NCI-H2196 (cell line): ENCODE data around the gene KIRREL3.

Experiments used
- DNase-seq: peaks from one replicate; lab custom pipeline; 2025; ENCODE audit not compliant: unreplicated experiment; lab: John Stamatoyannopoulos, UW

Gene KIRREL3

DNA sequence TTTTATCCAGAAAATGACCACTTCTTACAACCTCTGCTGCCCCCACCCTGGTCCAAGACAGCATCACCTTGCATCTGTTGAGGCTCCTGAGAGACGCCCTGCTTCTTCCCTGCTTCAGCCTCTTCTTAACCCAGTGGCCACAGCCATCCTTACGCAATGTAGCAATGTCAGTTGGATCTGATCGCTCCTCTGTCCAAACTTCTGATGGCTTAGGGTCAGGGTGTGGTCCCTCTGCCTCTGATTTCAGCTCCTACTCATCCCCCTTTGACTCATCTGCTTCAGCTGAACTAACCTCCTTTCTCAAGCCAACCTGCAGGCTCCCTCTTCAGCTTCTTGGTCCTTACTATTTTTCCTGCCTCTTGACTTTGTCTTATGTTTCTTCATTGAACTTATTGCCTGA lies 280.8 kb downstream of the KIRREL3 start:
- DNase-seq, result no peak

DNA sequence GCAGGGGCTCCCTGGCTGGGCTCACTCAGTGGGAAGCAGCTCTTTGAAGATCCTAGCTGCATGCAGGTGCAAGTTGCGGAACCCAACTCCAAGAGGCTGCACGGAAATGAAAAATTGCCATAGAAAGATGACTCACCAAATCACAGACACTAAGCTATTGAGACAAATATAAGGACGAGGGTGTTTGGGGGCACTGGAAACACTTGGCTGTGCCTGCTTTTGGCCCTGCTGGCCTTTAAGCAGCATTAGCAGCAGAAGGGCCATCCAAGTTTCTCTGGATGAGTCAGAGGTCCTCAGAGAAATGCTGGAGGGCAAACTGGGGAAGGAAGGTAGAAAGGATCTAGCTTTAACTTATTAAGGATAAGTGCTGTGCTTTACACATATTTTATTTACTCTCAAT lies 282.3 kb downstream of the KIRREL3 start:
- peak; percentile 10 for DNase-seq

DNA sequence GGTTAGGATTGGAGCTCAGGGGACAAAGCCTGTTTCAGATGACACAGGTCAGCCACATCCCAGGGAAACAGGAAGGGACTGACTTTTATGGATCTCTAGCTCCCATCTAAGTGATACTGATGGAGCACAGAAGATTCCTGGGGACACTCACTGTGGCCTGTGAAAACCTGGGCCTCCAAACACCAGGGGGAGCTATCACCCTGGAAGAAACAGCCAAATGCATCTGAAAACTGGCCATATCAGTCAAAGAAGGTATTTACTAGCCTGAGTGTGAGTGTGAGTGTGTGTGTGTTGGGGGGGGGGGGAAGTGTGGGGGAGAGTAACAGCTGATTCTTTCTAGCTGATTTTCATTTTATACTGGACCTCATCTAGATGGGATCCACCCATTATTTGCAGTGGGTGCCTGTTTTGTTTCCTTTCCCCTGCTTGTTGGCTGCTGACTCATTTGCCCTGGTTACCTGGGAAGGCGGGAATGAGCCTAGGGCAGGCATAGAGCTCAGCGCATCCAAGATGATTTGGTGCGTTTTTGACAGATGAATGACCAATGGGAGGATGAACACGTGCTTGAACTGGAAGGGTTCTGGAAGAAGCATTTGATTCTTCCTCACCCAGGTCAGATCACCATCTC lies 284.0 kb downstream of the KIRREL3 start:
- DNase-seq, result peak; percentile 36

DNA sequence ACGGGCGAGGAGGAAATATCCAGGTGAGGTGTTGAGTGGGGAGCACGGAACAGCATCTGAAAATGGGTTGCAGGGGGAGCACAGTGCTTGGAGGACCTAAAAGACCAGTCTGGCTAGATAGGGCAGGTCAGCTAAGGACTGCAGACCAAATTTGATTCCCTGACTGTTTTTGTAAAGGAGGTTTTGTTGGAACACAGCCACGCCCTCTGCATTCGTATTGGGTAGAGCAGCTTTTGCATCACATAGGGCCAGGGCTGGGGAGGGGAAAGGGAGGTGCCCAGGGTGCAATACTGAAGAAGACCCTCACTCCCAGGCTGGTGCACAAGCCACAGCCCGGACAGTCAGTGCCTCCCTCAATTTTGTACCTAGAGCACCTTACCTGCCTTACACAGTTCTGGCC lies 286.8 kb downstream of the KIRREL3 start:
- no peak for DNase-seq

DNA sequence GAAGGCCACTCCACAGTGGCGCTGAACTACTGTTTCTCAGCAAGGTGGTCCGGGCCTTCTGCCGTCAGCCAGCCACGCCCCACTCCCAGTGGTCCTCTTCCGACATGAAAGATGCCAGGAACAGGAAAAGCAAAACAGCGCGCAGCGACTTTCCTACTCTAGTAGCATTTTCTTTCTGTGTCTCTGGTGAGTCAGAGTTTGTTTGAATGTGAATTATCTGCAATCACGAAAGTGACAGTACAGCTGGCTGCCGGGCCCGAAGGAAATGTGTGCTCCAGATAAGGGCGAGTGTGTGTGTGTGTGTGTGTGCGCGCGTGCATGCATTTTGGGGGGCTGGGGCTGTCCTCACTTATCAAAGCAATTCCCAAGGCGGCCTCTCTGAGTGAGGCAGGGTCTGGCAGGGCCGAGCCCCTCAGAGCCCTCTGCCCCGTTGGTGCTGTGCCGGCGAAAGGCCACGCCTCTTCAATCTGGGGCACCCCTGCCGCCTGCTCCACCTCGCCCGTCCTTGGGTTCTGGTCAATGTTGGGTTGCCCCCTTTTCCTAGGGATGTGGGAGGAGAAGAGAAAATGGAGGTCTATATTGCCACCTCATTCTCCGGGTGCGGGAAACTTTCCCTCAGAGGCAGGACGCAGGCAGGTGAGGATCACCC lies 288.5 kb downstream of the KIRREL3 start:
- no peak for DNase-seq

DNA sequence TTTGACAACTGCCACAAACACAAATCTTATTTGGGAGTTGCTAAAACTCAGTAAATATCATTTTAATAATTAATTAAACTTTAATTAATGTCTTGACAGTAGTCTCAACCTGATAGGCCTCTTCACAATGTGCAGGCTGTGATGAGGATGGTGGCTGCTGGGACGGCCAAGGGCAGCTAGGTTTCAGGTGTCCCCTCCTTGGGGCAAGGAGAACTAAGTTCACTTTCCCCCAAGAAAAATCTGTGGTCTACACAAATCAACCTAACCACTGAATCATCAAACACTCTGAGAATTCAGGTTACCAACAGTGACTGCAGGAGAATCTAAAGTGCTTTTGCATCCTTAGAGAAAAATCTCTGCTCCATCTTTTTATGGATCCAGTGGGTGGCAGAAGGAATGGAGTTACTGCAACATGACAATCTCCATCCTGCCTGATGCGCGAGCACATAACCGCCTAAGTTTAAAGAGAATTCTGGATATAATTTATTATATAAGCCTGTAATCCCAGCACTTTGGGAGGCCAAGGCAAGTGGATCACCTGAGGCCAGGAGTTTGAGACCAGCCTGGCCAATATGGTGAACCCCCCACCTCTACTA lies 289.7 kb downstream of the KIRREL3 start:
- no peak for DNase-seq

DNA sequence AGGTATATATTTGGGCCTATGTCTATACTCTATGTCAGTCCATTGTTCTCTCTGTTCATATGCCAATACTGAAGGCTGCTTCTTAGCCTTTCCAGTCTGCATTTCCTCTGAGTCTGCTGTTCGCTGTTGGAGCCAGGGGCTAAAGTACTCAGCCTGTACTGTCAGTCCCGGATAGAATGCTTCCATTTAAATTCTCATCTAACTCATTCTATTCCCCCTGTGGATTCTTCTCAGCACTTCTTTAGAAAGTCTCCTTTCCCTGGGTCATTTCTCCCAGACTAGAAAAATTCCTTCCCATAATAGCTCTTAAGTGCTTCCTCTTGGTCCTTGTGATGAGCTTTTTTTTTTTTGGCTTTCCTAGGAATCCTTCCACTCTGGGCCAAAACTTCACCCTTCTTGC lies 293.1 kb downstream of the KIRREL3 start:
- no peak for DNase-seq

DNA sequence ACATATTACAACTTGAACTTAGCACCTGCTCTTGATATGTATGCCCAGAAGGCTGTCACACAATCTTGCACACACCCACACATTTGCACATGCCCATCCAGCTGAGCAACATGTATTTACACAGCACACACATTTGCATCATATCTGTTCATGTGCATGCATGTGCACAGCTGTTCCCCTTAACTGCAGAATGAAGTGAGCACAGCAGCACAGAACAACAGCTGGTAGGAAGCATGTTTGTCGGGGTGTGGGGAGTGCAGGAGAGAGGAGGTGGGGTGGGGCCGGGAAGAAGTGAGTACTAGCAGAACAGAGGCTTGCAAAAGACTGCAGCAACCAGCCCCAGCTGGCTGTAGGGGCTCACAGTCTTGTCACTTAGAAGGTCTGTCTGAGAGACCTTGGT lies 296.5 kb downstream of the KIRREL3 start:
- DNase-seq, result no peak

DNA sequence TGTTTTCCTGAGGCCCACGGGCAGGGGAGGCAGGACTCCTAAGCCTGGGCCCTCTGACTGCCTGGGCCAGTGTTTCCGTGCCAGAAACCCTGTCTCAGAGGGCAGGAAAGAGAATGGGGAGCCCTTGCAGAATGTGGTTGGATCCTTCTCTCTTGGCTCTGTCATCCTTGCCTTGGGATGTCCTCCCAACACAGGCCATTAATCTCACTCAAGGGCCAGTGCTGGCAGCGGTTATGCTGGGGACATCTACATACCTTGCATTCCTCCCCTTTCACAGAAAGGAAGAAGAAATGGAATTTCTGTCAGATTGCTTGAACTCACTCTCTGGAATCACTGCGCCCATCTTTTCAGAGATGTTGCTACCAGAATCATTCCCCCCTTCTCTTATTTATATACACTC lies 296.9 kb downstream of the KIRREL3 start:
- no peak for DNase-seq

DNA sequence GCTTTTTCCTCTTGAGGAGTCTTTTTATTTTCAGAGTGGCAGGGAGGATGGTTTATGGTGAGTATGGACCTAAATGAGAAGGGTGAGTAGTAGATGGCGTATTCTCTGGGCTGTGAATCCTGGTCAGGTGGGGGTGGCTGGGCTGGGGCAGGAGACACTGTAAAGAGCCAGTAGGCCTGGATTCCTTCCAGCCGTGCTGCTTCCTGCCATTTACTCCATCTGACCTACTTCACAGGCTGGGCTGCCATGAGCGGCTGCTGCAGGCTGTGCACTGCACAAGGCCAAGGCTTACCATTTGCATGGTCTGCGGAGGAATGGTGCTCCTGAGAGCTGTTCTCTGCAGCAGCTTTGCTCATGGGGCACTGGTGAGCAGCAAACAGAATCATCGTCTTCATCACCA lies 297.6 kb downstream of the KIRREL3 start:
- no peak for DNase-seq

DNA sequence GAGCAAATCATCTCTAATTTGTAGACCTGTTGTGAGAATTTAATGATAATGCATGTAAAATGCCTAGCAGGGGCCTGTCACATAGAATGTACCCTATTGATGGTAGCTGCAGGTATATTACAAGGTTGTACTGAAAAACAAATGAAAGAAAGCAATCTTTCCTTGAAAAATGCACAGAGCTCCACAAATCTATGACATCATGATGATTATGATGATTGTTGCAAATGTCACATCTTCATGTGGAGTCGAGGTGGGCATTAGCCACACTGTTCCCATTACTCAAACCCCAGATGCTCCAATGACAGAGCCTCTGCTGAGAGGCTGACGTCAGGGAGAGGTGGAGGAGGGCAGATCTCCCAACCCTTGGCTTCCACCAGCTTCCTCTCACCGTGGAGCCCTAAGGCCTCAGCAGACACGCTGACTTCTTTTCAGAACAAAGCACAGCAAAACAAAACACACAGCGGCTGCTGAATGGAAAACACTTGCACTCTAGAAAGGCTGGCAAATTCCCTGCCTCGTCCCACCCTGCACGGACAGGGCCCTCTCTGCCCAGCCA lies 298.3 kb downstream of the KIRREL3 start:
- no peak for DNase-seq

DNA sequence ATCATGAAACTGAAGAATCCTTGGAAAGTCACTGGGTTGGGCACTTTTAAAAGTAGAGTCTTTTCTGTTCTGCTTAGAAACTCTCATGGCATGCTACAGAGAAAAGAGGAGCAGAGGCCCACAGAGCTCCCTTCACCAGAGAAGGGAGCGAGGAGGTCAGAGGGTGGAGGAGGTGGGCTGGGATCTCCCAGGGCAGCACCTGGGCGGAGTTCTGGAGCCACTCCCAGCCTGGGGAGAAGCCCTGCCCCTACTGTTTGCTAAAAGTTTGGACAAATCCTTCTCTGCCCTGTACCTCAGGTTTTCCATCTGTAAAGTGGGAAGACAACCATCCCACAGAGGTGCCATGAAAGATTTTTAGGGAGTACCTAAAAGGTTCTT lies 299.1 kb downstream of the KIRREL3 start:
- DNase-seq, result no peak

DNA sequence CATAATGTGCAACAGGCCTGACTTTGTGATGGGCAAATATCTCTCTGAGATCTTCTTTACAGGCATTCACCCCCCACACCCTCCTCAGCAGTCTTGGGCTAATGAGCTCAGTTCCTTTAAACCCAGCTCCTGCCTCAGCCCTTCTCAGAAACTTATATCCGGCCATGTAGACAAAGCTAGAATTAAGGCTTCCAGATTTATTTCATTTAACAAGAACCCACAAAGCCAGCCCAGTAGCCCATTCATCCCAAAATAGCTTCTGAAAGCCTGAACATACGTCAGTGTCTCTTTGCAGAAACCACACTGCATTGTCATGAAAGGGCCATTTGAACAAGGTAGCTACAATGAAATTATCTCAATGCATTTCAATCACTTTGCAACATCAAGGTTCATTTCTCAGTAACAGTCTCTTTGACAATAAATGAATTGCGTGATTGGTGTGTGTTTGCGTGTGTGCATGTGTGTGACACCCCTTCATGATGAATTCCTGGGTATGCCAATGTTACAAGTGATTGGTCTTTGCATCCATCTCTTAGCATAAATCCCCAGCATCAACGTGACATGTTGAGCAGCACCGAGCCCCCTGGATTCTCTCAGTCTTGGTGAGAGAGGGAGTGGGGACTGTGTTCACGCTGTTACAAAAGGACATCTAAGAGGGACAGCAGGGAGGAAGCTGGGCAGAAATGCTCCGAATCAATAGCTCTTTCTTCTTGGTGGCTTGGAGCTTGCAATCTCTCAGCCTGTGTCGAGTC lies 299.6 kb downstream of the KIRREL3 start:
- DNase-seq, result no peak

DNA sequence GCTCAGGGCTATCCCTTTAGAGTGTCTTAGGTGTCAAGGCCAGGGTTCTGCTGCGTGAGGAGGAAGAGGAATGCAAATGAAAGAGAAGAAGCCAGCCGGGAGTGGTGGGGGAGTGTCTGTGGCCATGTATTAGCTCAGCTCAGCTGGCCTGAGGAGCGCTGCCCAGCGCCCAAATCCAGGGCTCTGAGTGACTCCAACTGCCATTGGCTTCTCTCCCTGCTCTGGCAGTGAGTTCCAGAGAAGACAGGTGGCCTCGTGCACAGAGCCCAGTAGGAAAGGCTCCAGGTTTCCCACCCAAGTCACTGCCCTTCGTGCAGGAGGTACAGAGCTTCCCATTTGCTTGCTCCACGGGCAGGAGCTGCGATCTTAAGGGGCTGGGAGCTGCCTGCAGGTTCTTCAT lies 302.0 kb downstream of the KIRREL3 start:
- DNase-seq, result no peak

DNA sequence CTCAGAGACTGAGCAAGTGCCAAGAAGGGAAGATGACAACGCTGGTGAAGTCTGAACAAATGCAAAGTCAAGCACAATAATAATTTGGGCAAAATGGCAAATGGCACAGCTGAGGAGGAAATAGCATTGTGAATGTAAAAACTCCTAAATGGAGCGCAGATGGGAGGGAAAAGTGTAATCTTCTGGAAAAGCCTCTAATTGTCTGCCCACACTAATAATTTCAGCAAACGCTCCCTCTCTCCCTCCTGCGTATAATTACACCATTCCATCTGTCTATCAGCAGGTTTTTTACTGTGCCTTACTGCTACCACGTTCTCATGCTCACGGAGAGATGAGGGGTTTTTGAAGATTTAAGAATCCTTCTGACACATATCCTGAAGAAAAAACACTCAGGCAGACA lies 302.6 kb downstream of the KIRREL3 start:
- no peak for DNase-seq

DNA sequence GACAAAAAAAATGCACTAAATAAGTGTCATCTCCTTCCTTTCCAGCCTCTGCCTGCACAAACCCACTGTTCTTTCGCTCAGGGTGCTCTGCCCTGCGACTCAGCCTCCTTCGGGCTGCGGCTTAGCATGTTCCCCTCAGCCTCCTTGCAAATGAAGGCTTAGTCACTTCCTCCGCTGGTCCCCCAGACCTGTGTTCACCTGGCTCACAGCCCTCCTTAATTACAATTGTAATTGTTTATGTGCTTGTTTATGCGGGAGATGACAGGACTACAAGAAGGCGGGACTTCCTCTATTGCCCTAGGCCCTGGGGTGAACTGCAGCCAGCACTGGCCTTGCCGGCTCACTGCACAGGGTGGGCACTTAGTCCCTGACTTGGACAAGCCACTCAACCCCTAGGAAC lies 303.6 kb downstream of the KIRREL3 start:
- DNase-seq, result no peak

DNA sequence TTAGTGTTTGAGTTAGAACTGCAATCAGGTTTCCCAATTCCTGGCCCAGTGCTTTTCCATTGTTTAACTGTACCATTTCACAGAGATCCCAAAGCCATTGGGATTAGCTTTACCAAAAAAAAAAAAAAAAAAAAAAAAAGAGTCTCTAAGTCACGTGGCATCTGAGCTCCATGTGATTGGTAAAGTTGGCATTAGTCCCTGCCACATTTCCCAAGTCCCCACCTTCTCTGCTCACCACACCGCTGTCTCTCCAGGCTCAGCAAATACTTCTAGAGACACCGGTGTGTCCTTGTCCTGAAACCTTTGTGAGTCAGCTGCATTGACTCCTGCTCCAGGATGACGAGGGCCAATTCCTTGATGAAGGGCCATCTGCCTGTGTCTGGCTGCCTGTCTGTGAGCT lies 305.3 kb downstream of the KIRREL3 start:
- no peak for DNase-seq

DNA sequence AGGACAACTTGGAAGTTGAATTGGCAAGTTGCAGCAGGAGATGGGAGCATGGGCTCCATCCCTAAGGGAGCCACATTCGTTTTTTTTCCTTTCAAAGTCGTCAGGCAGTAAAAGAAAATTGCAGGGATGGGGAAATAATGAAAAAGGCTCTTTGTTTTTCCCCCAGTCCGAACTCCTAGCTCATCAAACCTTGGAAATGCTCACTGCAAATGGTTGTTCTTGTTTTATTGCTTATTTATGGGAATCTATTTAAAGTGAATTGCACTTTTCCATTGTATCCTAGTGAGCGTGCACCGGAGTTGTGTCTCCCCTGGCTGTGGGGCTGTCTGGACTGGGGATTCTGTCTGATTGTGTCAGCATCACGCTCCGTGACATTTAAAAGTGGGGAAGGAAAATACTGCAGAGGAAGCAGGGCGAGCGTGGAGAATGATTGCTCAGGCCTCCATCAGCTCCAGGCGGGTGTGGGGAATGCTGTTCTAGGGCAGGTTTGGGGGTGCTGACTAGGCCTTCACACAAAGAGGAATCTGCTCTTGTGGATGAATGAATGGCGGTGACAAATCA lies 306.4 kb downstream of the KIRREL3 start:
- DNase-seq, result no peak

DNA sequence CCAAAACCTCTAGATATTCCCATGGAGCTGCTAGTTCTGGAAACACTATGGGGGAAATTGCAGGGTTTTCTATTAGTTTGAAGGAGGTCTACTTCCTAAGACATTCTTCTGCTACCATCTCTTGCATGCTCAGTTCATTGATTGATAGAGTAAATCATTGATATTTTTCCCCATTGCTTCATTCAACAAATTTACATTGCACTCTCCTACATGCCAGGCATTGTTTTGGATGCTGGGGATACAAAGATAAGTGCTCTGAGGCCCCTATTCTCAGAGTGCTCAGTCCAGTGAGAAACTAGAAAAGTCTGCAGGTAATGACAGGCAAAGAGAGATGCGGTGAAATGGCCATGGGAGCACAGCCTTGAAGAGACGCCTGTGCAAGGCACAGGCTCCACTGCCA lies 313.1 kb downstream of the KIRREL3 start:
- DNase-seq, result no peak

DNA sequence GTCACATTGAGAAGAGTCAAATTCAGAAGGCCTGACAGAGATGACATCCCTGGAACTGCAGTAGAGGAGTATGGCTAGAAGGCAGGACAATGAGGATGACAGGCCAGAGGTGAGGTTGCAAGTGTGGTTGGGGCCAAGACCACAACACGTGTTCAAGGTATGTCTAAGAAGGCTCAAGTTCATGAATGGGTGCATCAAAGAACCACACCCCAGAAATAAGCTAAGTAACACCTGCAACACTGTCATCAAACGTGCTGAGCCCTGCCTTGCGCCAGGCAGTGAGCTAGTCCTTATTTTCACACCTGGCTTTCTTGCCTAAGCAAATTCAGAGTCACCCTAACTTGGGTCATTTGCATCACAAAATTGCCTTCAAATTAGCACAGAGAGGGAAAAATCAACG lies 313.6 kb downstream of the KIRREL3 start:
- DNase-seq, result no peak
